Esophagus squamous epithelium (tissue), 5 donors: ENCODE results near the gene GABRB1. TPM values are rescaled to one million over a fixed set of nuclear protein-coding genes. Genes with fewer than 3 reads are reported as not detected.

Experiments
- DNase-seq: peaks from one replicate; lab custom pipeline; 2025; lab: John Stamatoyannopoulos, UW
- H3K27ac ChIP-seq, 4 donors: fragments of 200-600 bp; sonication (generic); one replicate each; pipeline ENCODE4 v1.5.1; 2016 to 2019; ENCODE audit warnings: mild to moderate bottlenecking in 1 of 4
- H3K27me3 ChIP-seq, 4 donors: fragments of 200-600 bp; sonication (generic); 1 replicate in 3 of 4; 2 replicates in 1 of 4; pipeline versions ENCODE4 v1.5.1 to v1.6.0; 2017 to 2021; ENCODE audit warnings: antibody characterized with exemption in 1 of 4
- H3K36me3 ChIP-seq, 3 donors: fragments of 200-600 bp; sonication (generic); one replicate each; pipeline ENCODE4 v1.5.1; 2016 to 2019
- H3K4me1 ChIP-seq, 3 donors: fragments of 200-600 bp; sonication (generic); one replicate each; pipeline ENCODE4 v1.5.1; 2017 to 2019
- H3K4me3 ChIP-seq, 4 donors: fragments of 200-600 bp; sonication (generic); 1 replicate in 3 of 4; 2 replicates in 1 of 4; pipeline ENCODE4 v1.5.1; 2016 to 2019; ENCODE audit warnings: mild to moderate bottlenecking in 2 of 4, moderate library complexity in 1 of 4
- H3K9me3 ChIP-seq, 3 donors: fragments of 200-600 bp; sonication (generic); one replicate each; pipeline ENCODE4 v1.5.1; 2016 to 2019
- CTCF ChIP-seq, 6 experiments: fragments of 450-650 bp in 4 of 6; fragments of 200-600 bp in 2 of 6; sonication (generic) in 2 of 6; IDR thresholded peaks; one replicate each; pipeline ENCODE4 v1.5.1; 2016 to 2019; ENCODE audit warnings: antibody characterized with exemption in 6 of 6, mild to moderate bottlenecking in 4 of 6, moderate library complexity in 4 of 6
- POLR2A ChIP-seq, 4 donors: fragments of 450-650 bp; IDR thresholded peaks; one replicate each; pipeline ENCODE4 v1.6.1; 2017; ENCODE audit warnings: antibody characterized with exemption in 4 of 4, mild to moderate bottlenecking in 4 of 4, moderate library complexity in 3 of 4
- WGBS, 2 donors: methylation state at CpG; one replicate each; pipeline ENCODE4 v1.1.5; 2018; 5-methylcytosine and 5-hydroxymethylcytosine counted together
- intact Hi-C: fragments of 100-400 bp; cut with DNase I; formaldehyde crosslinking; loops from one replicate; pipeline ENCODE4 v1.15.0; 2022
- total RNA-seq, 4 donors: library from RNA; depleted of rRNA; stranded (reverse); fragments of >200 nt; gene quantifications; one replicate each; pipeline ENCODE4 v1.1.0, GENCODE V29; 2016
- donor health status: DM: yes; HTN: yes; CAD: no.

GABRB1 gene
- total RNA-seq, 4 donors from 2014 or later: not detected

GRCh38 chr4:47474799-47475198 lies 443.4 kb downstream of the GABRB1 start:
- Histone ChIP-seq H3K36me3 (no peaks in the 10 kb centered on the region), H3K4me3 (no peak overlapping the region), H3K27ac (no peak overlapping the region), H3K27me3 (no peaks in the 10 kb centered on the region), H3K4me1 (peaks cover 0 to 31% (median 0%) of the 10 kb centered on the region in 3 donors), H3K9me3 (no peaks in the 10 kb centered on the region)
- no peak for DNase-seq
- no peak for TF ChIP-seq POLR2A (IDR thresholded peaks at IDR 0.05)
- TF ChIP-seq CTCF (IDR thresholded peaks at IDR 0.05): no peak
- intact Hi-C loops: no loop called here
- 82% methylated on average over 4 of the region's 4 CpGs for WGBS, 2 donors

GRCh38 chr4:47475411-47475810 lies 444.0 kb downstream of the GABRB1 start:
- Histone ChIP-seq H3K27me3 (no peaks in the 10 kb centered on the region), H3K4me3 (no peak overlapping the region), H3K4me1 (peaks cover 0 to 25% (median 0%) of the 10 kb centered on the region in 3 donors), H3K27ac (no peak overlapping the region), H3K9me3 (no peaks in the 10 kb centered on the region), H3K36me3 (no peaks in the 10 kb centered on the region)
- TF ChIP-seq POLR2A (IDR thresholded peaks at IDR 0.05): no peak
- no peak for TF ChIP-seq CTCF (IDR thresholded peaks at IDR 0.05)
- DNase-seq: no peak
- intact Hi-C loops: no loop called here
- WGBS, 2 donors: 62 to 89% methylated on average over 1 of the region's 1 CpG

Other genes starting within 250 kb of the GABRB1 start
- gene COX7B2, start 122.3 kb upstream of the GABRB1 start, total RNA-seq: not detected
- gene GABRA4, start 38.0 kb upstream of the GABRB1 start, total RNA-seq: 1 to 10 TPM in 1 of 4 donors, under 1 TPM in 2, not detected in 1; under 0.01 to 2.3 (median 0.13) TPM